Neuron (in vitro differentiated cells): ENCODE measurements around the gene MBD3L5.
A peak's percentile ranks its signal among the peaks of the same experiment; 100 is the strongest.
"Not testable (repeated sequence)": the region's sequence is repeated elsewhere in the genome, so short reads cannot be mapped to it uniquely, and the experiment has no call there.

Source experiments
- H2AFZ ChIP-seq: one replicate; pipeline ENCODE4 v1.6.1; 2013; ENCODE audit warnings: low read depth, mild to moderate bottlenecking, inconsistent platforms, low read length, moderate library complexity
- H3K27me3 ChIP-seq: one replicate; pipeline ENCODE4 v1.6.1; 2013; ENCODE audit warnings: low read length; ENCODE audit not compliant: insufficient read depth
- H3K36me3 ChIP-seq: one replicate; pipeline ENCODE4 v1.6.1; 2013; ENCODE audit warnings: low read length; ENCODE audit not compliant: insufficient read depth
- H3K4me1 ChIP-seq: one replicate; pipeline ENCODE4 v1.6.1; 2013; ENCODE audit warnings: low read length; ENCODE audit not compliant: insufficient read depth
- H3K4me3 ChIP-seq: 2 replicates; pipeline ENCODE4 v1.5.1; 2013; ENCODE audit warnings: mild to moderate bottlenecking, low read length, moderate library complexity
- H3K9me3 ChIP-seq: one replicate; pipeline ENCODE4 v1.6.1; 2013; ENCODE audit warnings: low read length

MBD3L5 gene

DNA sequence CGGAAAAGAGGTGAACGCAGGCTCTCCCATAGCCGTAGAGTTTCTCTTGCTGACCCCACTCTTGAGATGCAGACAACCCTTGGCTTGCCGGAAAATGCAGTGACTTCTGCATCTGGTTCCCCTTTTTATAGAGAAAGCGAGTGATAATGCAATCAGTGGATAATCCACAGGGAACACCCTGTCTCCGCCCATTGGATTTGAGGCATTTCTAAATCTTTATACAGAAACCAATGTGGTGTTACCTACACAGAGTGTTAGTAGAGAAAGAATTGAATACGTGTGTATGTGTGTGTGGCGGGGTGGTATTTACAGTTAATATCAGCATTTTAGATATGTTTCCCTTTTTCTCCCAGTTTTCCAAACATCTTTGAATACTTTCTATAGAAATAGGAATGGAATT, 28.2 kb downstream of the MBD3L5 start, which contains the start of gene MBD3L3:
TSS of gene MBD3L3 (minus strand) at position 101 of the 400 bp plus-strand sequence. CDS start at position 30, 71 bp downstream.
- H3K9me3 ChIP-seq, H3K36me3 ChIP-seq, H3K27me3 ChIP-seq, H2AFZ ChIP-seq, H3K4me3 ChIP-seq, H3K4me1 ChIP-seq: not testable (repeated sequence)

DNA sequence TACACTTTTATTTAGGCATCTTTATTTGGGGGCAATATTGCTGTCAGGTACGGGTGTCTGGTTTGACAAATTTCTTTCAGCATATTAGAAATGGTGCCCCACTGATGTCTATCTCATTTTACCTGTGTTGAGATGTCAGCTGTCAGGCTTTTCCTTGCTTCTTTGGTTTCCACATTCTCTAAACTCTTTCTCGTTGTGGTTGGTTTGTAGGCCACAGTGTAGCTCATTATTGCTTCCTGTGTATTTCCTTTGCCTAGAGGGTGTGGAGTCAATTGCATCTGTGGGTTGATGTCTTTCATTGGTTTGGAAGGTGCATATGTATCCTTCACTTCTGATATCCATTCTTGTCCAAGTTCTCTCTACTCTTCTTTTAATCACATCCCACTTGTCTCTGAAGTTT, 29.6 kb downstream of the MBD3L5 start:
- H3K9me3 ChIP-seq, H3K4me3 ChIP-seq, H2AFZ ChIP-seq, H3K4me1 ChIP-seq, H3K27me3 ChIP-seq, H3K36me3 ChIP-seq: not testable (repeated sequence)

DNA sequence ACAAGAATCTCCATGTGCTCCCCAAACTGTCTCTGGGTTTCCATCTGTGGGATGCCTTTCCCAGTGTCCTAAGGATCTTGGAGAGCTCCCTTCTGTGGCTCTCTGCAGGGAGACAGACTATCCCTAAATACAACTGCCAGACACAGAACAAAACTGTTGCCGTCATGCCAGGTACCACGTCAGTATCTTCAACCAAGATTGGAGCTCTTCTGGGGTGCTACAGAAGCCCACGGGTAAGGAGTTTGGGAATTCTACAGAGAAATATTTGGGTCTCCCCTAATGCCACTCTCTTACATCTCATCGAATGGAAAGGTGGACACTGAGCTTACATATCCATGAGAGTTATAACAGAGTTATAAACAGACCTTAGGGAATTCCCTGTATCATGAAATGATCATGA, 33.0 kb downstream of the MBD3L5 start:
- H3K4me1 ChIP-seq = no peaks in the 10 kb centered on the region
- H2AFZ ChIP-seq = no peak overlapping the region
- H3K27me3 ChIP-seq = no peaks in the 10 kb centered on the region
- no peaks in the 10 kb centered on the region for H3K36me3 ChIP-seq
- peaks cover 4% of the 10 kb centered on the region for H3K9me3 ChIP-seq
- no peak overlapping the region for H3K4me3 ChIP-seq

DNA sequence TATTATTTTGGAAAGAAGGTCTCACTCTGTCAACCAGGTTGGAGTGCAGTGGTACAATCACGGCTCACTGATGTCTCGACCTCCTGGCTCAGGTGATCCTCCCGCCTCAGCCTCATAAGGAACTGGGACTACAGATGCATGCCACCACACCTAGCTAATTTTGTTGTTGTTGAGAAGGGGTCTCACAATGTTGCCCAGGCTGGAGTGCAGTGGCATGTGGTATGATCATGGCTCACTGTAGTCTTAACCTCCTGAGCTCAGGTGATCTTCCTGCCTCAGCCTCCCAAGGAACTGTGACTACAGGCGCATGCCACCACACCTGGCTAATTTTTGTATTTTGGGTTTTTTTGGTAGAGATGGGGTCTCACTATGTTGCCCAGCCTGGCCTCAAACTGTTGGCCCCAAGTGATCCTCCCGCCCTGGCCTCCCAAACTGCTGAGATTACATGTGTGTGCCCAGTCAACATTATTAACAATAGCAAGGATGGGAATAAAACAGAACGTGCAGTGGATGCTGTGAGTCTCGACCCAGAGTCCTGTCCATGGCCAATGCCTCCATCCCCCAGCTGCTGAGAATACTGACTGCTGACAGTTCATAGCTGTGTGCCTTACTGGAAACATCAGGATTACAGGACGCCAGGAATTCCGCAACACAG, 33.5 kb downstream of the MBD3L5 start:
- H3K4me1 ChIP-seq = no peaks in the 10 kb centered on the region
- H3K9me3 ChIP-seq = peaks cover 4% of the 10 kb centered on the region
- H3K36me3 ChIP-seq = no peaks in the 10 kb centered on the region
- H3K4me3 ChIP-seq = no peak overlapping the region
- H2AFZ ChIP-seq = no peak overlapping the region
- H3K27me3 ChIP-seq = no peaks in the 10 kb centered on the region

DNA sequence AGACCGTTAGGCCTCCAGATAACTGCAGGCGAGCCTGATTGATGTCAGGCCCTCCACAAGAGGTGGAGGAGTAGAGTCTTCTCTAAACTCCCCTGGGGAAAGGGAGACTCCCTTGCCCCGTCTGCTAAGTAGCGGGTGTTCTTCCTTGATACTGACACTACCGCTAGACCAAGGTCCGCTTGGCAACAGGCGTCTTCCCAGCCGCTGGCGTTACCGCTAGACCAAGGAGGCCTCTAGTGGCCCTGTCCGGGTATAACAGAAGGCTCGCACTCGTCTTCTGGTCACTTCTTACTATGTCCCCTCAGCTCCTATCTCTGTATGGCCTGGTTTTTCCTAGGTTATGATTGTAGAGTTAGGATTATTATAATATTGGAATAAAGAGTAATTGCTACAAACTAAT, 36.7 kb downstream of the MBD3L5 start:
- H3K4me3 ChIP-seq, H3K27me3 ChIP-seq, H3K9me3 ChIP-seq, H2AFZ ChIP-seq, H3K4me1 ChIP-seq: not testable (repeated sequence)
- H3K36me3 ChIP-seq = peaks cover 12% of the 10 kb centered on the region

DNA sequence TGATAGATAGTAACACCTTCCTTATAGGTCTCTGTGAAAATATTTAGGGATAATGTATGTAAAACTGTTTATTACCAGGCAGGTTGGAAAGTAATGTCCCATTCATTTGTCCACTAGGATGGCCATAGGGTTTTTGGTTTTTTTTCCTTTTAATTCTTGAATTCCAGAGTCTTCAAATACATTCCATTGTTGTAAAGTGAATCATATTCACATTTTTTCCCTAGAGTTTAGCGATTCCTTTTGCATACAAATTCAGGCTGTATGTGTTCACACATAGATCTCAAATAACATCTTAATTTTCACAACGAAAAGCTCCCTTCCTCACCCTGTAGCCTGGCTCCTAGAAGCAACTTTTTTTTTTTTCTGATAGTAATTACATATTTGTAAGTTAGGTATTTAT, 37.3 kb downstream of the MBD3L5 start:
- peaks cover 11% of the 10 kb centered on the region for H3K9me3 ChIP-seq
- no peak overlapping the region for H3K4me3 ChIP-seq
- peaks cover 8% of the 10 kb centered on the region for H3K4me1 ChIP-seq
- no peaks in the 10 kb centered on the region for H3K27me3 ChIP-seq
- H3K36me3 ChIP-seq = peaks cover 18% of the 10 kb centered on the region
- no peak overlapping the region for H2AFZ ChIP-seq

DNA sequence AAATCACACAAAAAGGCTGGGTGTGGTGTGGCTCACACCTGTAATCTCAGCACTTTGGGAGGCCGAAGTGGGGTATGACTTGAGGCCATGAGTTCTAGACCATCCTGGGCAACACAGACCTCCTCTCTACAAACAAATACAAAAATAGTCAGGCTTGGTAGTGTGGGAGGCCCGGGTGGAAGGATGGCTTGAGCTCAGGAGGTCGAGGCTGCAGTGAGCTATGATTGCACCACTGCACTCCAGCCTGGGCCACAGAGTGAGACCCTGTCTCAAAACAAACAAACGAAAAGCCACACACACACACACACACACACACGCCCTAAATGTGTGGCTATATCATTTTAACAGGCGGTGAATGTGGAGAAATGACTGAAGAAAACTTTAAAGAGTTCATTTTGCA, 38.2 kb downstream of the MBD3L5 start:
- Histone ChIP-seq H2AFZ (peak overlapping the region; percentile 3), H3K27me3 (no peaks in the 10 kb centered on the region), H3K4me1 (peaks cover 8% of the 10 kb centered on the region), H3K4me3 (peak overlapping the region; percentile 36), H3K9me3 (peaks cover 12% of the 10 kb centered on the region), H3K36me3 (peaks cover 25% of the 10 kb centered on the region)

DNA sequence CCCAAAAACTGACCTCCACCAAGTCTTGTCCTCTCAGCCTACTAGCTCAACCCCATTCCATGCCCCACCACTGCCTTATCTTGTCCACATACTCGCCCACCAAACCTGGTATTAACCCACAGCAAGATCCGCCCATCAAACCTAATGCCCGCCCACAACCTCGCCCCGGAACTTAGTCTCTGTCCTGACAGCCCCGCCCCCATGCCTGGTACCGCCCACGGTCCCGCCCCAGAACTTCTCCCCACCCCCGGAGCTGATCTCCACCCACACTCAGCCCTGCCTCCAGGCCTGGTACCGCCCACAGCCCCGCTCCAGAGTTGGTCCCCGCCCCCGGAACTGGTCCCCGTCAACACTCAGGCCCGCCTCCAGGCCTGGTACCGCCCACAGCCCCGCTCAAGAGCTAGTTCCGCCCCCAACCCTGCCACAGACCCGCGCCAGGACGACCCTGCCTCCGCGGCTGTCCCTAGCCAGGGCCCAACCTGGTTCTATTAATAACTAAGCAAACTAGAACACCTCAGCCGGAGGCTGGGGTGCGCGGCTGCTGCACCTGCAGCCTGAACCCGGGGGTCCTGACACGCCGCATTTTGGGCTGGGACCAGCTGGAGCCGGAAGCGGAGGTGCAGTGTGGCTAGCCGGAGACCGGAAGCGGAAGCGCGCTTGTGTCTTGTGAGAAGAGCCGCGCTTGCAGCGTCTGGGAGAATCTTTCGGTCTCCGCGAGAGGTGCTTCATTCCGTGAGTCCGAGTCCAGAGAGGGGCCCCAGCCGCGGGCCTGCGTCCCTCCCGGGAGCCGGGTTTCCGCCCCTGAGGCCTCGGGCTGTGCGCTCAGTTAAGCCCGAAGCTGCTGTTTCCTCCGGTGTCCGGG, 38.9 kb downstream of the MBD3L5 start, which contains the start of gene ZNF557:
TSS of gene ZNF557 (plus strand) at position 662 of the 862 bp plus-strand sequence. CDS start 5,372 bp downstream, outside the sequence.
- H3K27me3 ChIP-seq = no peaks in the 10 kb centered on the region
- peaks cover 8% of the 10 kb centered on the region for H3K4me1 ChIP-seq
- H3K4me3 ChIP-seq = peak within 1 kb of the TSS; percentile 84
- peaks cover 12% of the 10 kb centered on the region for H3K9me3 ChIP-seq
- H3K36me3 ChIP-seq = peaks cover 30% of the 10 kb centered on the region
- peak within 1 kb of the TSS; percentile 96 for H2AFZ ChIP-seq

DNA sequence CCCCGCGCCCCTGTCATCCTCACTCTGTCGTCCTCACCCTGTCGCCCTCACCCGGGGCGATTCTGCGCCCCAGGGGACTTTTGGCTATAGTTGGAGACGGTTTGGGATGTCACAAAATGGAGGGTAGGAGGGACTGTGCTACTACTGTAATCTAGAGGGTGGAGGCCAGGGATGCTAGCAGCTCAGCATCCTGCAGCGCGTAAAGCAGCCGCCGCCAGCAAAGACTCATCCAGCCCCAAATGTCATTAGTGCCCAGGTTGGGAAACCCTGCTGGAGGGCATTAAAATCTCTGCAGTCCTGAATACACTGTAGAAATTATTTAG, 39.5 kb downstream of the MBD3L5 start:
- no peaks in the 10 kb centered on the region for H3K27me3 ChIP-seq
- peaks cover 14% of the 10 kb centered on the region for H3K9me3 ChIP-seq
- peak overlapping the region; percentile 96 for H2AFZ ChIP-seq
- H3K36me3 ChIP-seq = peaks cover 35% of the 10 kb centered on the region
- peaks cover 8% of the 10 kb centered on the region for H3K4me1 ChIP-seq
- H3K4me3 ChIP-seq = peak overlapping the region; percentile 84

DNA sequence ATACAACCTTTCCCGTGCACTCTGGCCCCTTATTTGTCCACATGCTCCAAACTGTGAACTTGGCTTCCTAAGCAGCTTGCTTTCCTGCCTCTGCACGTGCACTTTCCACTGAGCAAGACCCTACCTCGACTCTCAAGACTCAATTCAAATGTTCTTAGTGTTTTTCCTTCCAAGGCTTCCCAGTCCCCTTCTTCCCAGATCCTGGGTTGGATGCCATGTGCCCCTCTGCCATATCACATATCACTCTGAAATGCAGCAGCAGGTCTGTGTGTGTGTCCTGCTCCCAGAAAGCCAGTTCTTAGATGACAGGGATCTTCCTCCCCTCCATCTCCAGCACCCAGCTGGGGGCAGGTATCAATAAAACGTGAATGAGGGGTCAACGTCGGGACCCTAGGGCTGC, 42.2 kb downstream of the MBD3L5 start:
- H3K4me1 ChIP-seq = peaks cover 8% of the 10 kb centered on the region
- no peaks in the 10 kb centered on the region for H3K27me3 ChIP-seq
- H3K4me3 ChIP-seq = no peak overlapping the region
- H3K9me3 ChIP-seq = peaks cover 33% of the 10 kb centered on the region
- no peak overlapping the region for H2AFZ ChIP-seq
- H3K36me3 ChIP-seq = peaks cover 62% of the 10 kb centered on the region

DNA sequence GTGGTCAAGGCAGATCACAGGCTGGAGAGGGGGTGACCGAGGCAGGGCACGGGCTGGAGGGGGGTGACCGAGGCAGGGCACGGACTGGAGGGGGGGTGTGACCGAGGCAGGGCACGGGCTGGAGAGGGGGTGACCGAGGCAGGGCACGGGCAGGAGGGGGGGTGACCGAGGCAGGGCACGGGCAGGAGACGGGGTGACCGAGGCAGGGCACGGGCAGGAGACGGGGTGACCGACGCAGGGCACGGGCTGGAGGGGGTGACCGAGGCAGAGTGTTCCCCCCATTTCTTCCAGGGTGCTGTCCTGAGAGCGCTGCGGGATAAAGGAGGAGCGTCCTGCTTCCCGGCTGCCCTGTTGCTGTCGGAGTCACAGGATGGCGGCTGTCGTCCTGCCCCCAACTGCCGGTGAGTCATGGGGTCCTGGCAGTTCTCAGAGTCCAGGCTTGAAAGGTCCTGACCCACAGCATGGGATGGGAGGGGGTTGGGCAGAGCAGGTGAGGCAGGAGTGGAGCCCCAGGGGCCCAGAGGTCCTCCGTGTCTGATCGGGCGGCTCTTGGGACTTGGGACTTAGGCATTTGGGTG, 44.4 kb downstream of the MBD3L5 start:
- Histone ChIP-seq H3K4me3 (no peak overlapping the region), H3K9me3 (peaks cover 49% of the 10 kb centered on the region), H3K27me3 (no peaks in the 10 kb centered on the region), H3K4me1 (peaks cover 7% of the 10 kb centered on the region), H2AFZ (no peak overlapping the region), H3K36me3 (peaks cover 79% of the 10 kb centered on the region)

DNA sequence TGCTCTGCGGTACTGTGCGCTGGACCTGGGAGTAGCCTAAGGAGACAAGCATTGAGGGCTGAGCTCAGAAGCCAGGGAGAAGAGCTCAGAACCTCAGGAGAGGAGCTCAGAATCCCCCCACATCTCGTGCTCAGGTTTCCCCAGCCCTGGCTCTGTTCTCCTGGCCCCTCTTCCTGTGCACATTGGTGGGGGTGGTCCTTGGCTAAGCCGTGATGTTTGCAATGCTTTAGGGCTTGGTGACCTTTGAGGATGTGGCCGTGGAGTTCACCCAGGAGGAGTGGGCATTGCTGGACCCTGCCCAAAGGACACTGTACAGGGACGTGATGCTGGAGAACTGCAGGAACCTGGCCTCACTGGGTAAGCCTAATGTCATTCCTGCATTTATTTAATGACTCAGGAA, 45.8 kb downstream of the MBD3L5 start:
- peaks cover 84% of the 10 kb centered on the region for H3K36me3 ChIP-seq
- no peaks in the 10 kb centered on the region for H3K27me3 ChIP-seq
- no peak overlapping the region for H3K4me3 ChIP-seq
- H3K4me1 ChIP-seq = no peaks in the 10 kb centered on the region
- H3K9me3 ChIP-seq = peaks cover 62% of the 10 kb centered on the region
- no peak overlapping the region for H2AFZ ChIP-seq

DNA sequence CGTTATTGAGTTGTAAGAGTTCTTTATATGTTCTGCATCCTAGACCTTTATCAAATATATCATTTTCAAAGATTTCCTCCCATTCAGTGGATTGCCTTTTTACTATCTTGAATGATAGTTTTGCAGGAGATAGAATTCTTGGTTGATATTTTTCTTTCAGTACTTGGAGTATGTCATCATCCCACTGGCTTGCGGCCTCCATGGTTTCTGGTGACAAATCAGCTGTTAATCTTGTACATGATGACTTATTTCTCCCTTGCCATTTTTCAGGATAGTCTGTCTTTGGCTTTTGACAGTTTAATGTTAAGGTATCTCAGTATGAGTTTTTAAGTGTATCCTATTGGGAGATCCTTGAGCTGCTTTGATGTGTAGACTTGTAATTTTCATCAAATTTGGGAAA, 47.6 kb downstream of the MBD3L5 start:
- no peak overlapping the region for H2AFZ ChIP-seq
- H3K9me3 ChIP-seq = peaks cover 70% of the 10 kb centered on the region
- H3K36me3 ChIP-seq = peaks cover 89% of the 10 kb centered on the region
- no peak overlapping the region for H3K4me3 ChIP-seq
- no peaks in the 10 kb centered on the region for H3K27me3 ChIP-seq
- H3K4me1 ChIP-seq = no peaks in the 10 kb centered on the region
